Measurements from ENCODE around the gene ALPP. TPM values are rescaled to one million over a fixed set of nuclear protein-coding genes. Genes with fewer than 3 reads are reported as not detected.

The ALPP gene
- total RNA-seq, 6 experiments from 2014 or later, result not detected

DNA sequence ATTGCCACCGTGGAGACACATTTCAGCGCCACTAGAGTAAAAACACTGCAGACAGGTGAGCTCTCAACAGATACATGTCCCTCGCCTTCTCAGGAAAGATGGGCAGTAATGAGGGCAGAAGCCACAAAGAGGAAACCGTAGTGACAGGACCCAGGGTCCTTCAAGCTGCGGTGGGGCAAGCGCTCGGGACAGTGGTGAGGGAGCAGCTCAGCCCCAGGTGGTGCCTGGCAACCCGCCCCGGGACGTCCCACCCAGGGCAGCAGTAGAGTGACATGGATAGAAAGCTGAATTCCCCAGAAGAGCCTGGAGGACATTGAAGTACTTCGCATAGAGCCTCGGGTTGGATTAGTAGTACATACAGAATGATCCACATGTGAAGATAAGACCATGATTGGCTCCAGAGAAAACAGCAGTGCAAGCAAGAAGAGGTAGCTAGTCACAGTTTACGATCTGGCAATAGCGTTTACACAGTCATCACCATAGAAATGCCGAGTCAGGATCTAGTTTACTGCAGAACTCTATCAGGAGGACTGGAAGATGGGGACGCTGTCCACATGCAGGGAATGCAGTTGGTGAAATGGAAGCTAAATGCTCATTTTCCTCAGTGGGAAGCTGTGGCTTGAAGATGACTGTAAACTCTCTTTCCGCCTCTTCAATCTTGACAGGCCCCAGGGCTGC is 37.4 kb upstream of the ALPP start:
- H3K27me3 Mint-ChIP-seq (ENCODE audit: insufficient read depth), result peaks cover 6% of the 10 kb centered on the region; the same call in 1 of the 2 replicates
- H3K27ac Mint-ChIP-seq, result no peak overlapping the region
- H3K4me1 Mint-ChIP-seq (ENCODE audit: low read depth), result no peaks in the 10 kb centered on the region
- H3K36me3 Mint-ChIP-seq (ENCODE audit: low read depth), result no peaks in the 10 kb centered on the region
- H3K4me3 Mint-ChIP-seq, result no peak overlapping the region
- DNase-seq, result peak; percentile 10
- H3K9me3 Mint-ChIP-seq, result no peaks in the 10 kb centered on the region
- TF ChIP-seq, protein P1, sequence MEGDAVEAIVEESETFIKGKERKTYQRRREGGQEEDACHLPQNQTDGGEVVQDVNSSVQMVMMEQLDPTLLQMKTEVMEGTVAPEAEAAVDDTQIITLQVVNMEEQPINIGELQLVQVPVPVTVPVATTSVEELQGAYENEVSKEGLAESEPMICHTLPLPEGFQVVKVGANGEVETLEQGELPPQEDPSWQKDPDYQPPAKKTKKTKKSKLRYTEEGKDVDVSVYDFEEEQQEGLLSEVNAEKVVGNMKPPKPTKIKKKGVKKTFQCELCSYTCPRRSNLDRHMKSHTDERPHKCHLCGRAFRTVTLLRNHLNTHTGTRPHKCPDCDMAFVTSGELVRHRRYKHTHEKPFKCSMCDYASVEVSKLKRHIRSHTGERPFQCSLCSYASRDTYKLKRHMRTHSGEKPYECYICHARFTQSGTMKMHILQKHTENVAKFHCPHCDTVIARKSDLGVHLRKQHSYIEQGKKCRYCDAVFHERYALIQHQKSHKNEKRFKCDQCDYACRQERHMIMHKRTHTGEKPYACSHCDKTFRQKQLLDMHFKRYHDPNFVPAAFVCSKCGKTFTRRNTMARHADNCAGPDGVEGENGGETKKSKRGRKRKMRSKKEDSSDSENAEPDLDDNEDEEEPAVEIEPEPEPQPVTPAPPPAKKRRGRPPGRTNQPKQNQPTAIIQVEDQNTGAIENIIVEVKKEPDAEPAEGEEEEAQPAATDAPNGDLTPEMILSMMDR (IDR thresholded peaks at IDR 0.05), result no peak

DNA sequence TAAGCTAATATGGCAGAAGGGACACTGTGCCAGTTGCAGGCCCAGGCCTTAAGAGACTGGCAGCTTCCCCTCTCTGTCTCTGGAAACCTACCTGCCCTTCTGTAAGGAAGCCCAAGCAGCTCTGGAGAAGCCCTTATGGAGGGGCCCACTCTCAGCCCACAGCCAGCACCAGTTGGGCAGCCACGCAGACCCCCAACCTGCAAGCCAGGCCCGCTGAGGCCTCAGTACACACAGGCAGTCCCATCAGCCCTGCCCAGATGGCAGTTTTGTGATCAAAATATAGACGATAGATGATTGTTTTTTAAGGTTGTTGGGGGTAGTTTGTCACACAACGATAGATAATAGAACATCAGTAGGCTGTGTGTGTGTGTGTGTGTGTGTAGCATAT is 36.8 kb upstream of the ALPP start:
- TF ChIP-seq, protein P1 (IDR thresholded peaks at IDR 0.05), result no peak
- no peak for DNase-seq
- no peaks in the 10 kb centered on the region for H3K4me1 Mint-ChIP-seq (ENCODE audit: low read depth)
- H3K27ac Mint-ChIP-seq, result no peak overlapping the region
- no peaks in the 10 kb centered on the region for H3K9me3 Mint-ChIP-seq
- H3K36me3 Mint-ChIP-seq (ENCODE audit: low read depth), result no peaks in the 10 kb centered on the region
- H3K4me3 Mint-ChIP-seq, result no peak overlapping the region
- H3K27me3 Mint-ChIP-seq (ENCODE audit: insufficient read depth), result peaks cover 8% of the 10 kb centered on the region; the same call in 1 of the 2 replicates

DNA sequence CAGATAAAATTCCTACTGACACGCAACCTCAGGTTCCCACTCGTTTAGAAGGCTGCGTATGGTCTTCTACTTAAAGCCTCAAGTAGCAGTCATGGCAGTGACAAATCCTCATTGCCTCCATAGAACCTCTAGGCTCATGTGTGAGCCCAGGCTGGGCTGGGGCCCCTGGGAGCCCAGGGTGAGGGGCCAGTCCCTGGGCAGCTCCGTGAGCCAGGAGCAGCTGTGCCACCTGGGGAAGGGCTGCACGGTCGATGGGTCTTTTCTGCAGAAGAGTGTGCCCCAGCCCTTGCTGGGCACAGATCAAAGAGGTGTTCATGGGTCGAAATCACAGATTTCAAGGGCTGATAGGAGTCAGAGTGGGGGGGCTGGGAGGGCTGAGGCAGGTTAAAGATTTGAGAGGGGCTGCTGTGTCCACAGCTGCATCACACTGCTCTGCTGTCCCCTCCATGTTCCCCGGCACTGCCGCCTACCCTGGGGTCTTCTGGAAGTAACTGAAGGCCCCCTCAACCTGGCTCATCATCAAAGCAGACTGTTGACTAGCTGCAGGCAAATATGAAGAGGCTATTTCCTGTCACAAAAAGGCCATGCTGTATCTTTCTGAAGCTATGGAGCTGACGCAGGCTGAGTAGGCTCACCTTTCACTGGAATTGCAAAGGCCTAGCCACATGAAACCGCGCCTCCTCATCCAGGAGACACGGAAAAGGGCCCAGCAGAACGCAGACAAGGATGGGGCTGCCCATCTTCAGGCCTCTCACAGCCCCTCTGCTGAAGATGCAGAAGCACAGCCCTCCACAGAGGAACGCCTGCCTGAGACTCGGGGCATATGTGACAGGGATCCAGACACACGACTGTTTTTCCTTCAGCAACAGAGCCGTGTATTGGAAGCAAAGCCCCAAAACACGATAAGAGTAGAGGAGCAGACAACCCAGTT is 35.7 kb upstream of the ALPP start:
- Mint-ChIP-seq H3K36me3 (ENCODE audit: low read depth) (no peaks in the 10 kb centered on the region), H3K9me3 (no peaks in the 10 kb centered on the region), H3K27ac (no peak overlapping the region), H3K4me3 (no peak overlapping the region), H3K27me3 (ENCODE audit: insufficient read depth) (peaks cover 8% of the 10 kb centered on the region), H3K4me1 (ENCODE audit: low read depth) (no peaks in the 10 kb centered on the region)
- DNase-seq, result no peak
- TF ChIP-seq, protein P1 (IDR thresholded peaks at IDR 0.05), result no peak

DNA sequence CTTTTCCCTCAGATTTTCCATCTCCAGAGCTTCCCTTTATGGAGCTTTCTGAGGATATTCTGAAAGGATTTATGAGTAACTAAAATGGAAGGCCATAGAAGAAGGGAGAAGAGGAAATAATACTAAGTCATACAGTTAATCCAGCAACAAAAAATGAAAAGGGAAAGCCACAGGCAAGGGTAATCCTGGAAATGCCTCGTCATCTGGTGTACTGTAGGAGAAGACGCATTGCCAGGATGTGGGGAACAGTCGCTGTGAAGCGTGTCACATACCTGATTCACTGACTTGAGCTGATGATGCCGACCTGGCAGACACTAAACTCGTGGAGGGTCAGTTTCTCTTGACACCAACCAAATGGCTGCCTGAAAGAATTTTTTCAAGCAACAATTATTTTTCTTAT is 34.7 kb upstream of the ALPP start:
- DNase-seq, result no peak
- peaks cover 10% of the 10 kb centered on the region for H3K27me3 Mint-ChIP-seq (ENCODE audit: insufficient read depth)
- H3K27ac Mint-ChIP-seq, result no peak overlapping the region
- H3K4me3 Mint-ChIP-seq, result no peak overlapping the region
- H3K9me3 Mint-ChIP-seq, result no peaks in the 10 kb centered on the region
- H3K4me1 Mint-ChIP-seq (ENCODE audit: low read depth), result no peaks in the 10 kb centered on the region
- H3K36me3 Mint-ChIP-seq (ENCODE audit: low read depth), result no peaks in the 10 kb centered on the region
- TF ChIP-seq, protein P1 (IDR thresholded peaks at IDR 0.05), result no peak

DNA sequence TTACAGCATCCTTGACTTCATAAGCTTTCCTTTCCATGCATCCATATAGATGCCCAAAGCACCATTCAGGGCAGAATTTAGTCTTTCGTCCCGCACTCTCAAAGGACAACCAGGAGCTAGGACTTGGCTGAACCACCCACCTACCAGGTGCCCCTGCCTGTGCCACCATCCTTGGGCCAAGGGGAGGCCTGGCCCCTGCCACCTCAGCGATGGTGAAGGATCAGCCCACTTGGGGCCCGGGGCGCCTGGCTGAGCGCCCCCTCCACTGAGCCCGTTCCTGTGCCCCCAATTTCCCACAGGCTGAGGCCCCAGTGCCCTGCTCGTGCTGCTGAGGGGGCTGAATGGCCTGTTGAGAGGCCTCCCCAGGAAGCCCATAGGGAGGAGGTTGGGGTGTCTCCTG is 33.3 kb upstream of the ALPP start:
- Mint-ChIP-seq H3K9me3 (no peaks in the 10 kb centered on the region), H3K36me3 (ENCODE audit: low read depth) (no peaks in the 10 kb centered on the region), H3K27me3 (ENCODE audit: insufficient read depth) (peaks cover 18% of the 10 kb centered on the region), H3K4me3 (no peak overlapping the region), H3K4me1 (ENCODE audit: low read depth) (no peaks in the 10 kb centered on the region), H3K27ac (no peak overlapping the region)
- TF ChIP-seq, protein P1 (IDR thresholded peaks at IDR 0.05), result no peak
- DNase-seq, result no peak

Data from HFFc6 (cell line).